HEK293 (cell line): ENCODE results near the gene ERBB4.

ENCODE experiments used
- CTCF ChIP-seq: fragments of 450-650 bp; formaldehyde crosslinking; IDR thresholded peaks from 2 replicates; pipeline ENCODE4 v1.5.1; 2016; ENCODE audit warnings: missing biosample characterization, missing genetic modification characterization
- GFI1B ChIP-seq: fragments of 450-650 bp; formaldehyde crosslinking; IDR thresholded peaks from 2 replicates; pipeline ENCODE4 v1.5.1; 2016; ENCODE audit warnings: missing biosample characterization, missing genetic modification characterization
- SP7 ChIP-seq: fragments of 450-650 bp; formaldehyde crosslinking; IDR thresholded peaks from 2 replicates; pipeline ENCODE4 v1.5.1; 2016; ENCODE audit warnings: missing biosample characterization, missing genetic modification characterization
- ZNF274 ChIP-seq, 2 experiments: fragments of 200-500 bp in 1 of 2; fragments of 450-650 bp in 1 of 2; sonication (Bioruptor generic) in 1 of 2; formaldehyde crosslinking in 1 of 2; IDR thresholded peaks; 2 replicates each; pipeline versions ENCODE4 v1.5.1 to v1.6.1; 2014 to 2016; ENCODE audit warnings: borderline replicate concordance in 1 of 2, inconsistent platforms in 1 of 2, low read length in 1 of 2, missing biosample characterization in 1 of 2, missing genetic modification characterization in 1 of 2
- ZNF624 ChIP-seq: fragments of 450-650 bp; formaldehyde crosslinking; IDR thresholded peaks from 2 replicates; pipeline ENCODE4 v1.5.1; 2017; ENCODE audit warnings: missing biosample characterization, missing genetic modification characterization
- ZNF639 ChIP-seq: fragments of 450-650 bp; formaldehyde crosslinking; IDR thresholded peaks from 2 replicates; pipeline ENCODE4 v1.5.1; 2016; ENCODE audit warnings: missing biosample characterization, missing genetic modification characterization
- ZNF747 ChIP-seq: fragments of 450-650 bp; formaldehyde crosslinking; IDR thresholded peaks from 2 replicates; pipeline ENCODE4 v1.5.1; 2016; ENCODE audit warnings: missing biosample characterization, missing genetic modification characterization

GRCh38 chr2:212133337-212133736 is 405.3 kb downstream of the ERBB4 start:
- no peak for TF ChIP-seq CTCF (tag by site-specific recombination)
- no peak for TF ChIP-seq ZNF274 (IDR thresholded peaks at IDR 0.05; ENCODE audit: low read length)
- TF ChIP-seq ZNF274 (tag by site-specific recombination; IDR thresholded peaks at IDR 0.05; ENCODE audit: borderline replicate concordance) = no peak
- no peak for TF ChIP-seq GFI1B
- TF ChIP-seq SP7 (tag by site-specific recombination) = no peak
- no peak for TF ChIP-seq ZNF639 (tag by site-specific recombination)
- no peak for TF ChIP-seq ZNF624 (tag by site-specific recombination)
- TF ChIP-seq ZNF747 (tag by site-specific recombination) = no peak
